B cell (primary cell): ENCODE data around the gene MUL1. TPM values are rescaled to one million over a fixed set of nuclear protein-coding genes. Genes with fewer than 3 reads are reported as not detected.

ENCODE experiments used
- ATAC-seq: fragments of 200-7000 bp; cut with Tn5 transposase; one replicate; pipeline ENCODE4 v1.10.0; 2021; ENCODE audit warnings: low read depth, mild to moderate bottlenecking, moderate number of reproducible peaks, moderate library complexity
- CTCF ChIA-PET: fragments of 350-600 bp; sonication (Branson Sonifier 250); formaldehyde crosslinking; loops from one replicate; lab custom pipeline; 2021; ENCODE audit warnings: antibody characterized with exemption, inconsistent platforms; lab: Charles Lee
- POLR2A ChIA-PET: fragments of 350-600 bp; sonication (Branson Sonifier 250); formaldehyde crosslinking; loops from one replicate; lab custom pipeline; 2021; ENCODE audit warnings: antibody characterized with exemption; lab: Charles Lee
- DNase-seq: peaks from one replicate; pipeline ENCODE4 v3.0.0; 2013
- H2AFZ ChIP-seq: 2 replicates; pipeline ENCODE4 v1.6.1; 2012; ENCODE audit warnings: mild to moderate bottlenecking, low read depth, low read length; ENCODE audit not compliant: insufficient read depth, poor library complexity, severe bottlenecking
- H3K27ac ChIP-seq, 2 donors: 1 replicate in 1 of 2; 2 replicates in 1 of 2; pipeline ENCODE4 v1.5.1; 2012 to 2013; ENCODE audit warnings: low read length in 2 of 2, mild to moderate bottlenecking in 2 of 2, moderate library complexity in 1 of 2
- H3K27me3 ChIP-seq, 4 experiments: fragments of 200-600 bp in 1 of 4; sonication (generic) in 1 of 4; replicated peaks in 1 of 4; 1 replicate in 2 of 4; 2 replicates in 2 of 4; pipeline versions ENCODE4 v1.6.1 to v1.7.0; 2013 to 2016; ENCODE audit warnings: low read length in 3 of 4, mild to moderate bottlenecking in 2 of 4, mixed read lengths in 1 of 4, moderate library complexity in 1 of 4; ENCODE audit not compliant: insufficient read depth in 4 of 4, control insufficient read depth in 3 of 4; ENCODE audit errors: control extremely low read depth in 1 of 4
- H3K36me3 ChIP-seq, 2 experiments: replicated peaks in 1 of 2; 1 replicate in 1 of 2; 2 replicates in 1 of 2; pipeline versions ENCODE4 v1.6.1 to v1.7.1; 2013; ENCODE audit warnings: low read length in 1 of 2; ENCODE audit not compliant: insufficient read depth in 2 of 2, control insufficient read depth in 1 of 2; ENCODE audit errors: control extremely low read depth in 1 of 2, extremely low read depth in 1 of 2
- H3K4me1 ChIP-seq, 2 donors: fragments of 200-600 bp in 1 of 2; sonication (generic) in 1 of 2; 1 replicate in 1 of 2; 2 replicates in 1 of 2; pipeline versions ENCODE4 v1.5.1 to v1.6.1; 2013 to 2017; ENCODE audit warnings: low read length in 2 of 2; ENCODE audit not compliant: control insufficient read depth in 2 of 2, insufficient read depth in 2 of 2
- H3K4me2 ChIP-seq: replicated peaks from 2 replicates; pipeline ENCODE3; 2012; ENCODE audit warnings: mild to moderate bottlenecking, low read depth, low read length; ENCODE audit not compliant: poor library complexity, severe bottlenecking
- H3K4me3 ChIP-seq, 5 experiments: fragments of 200-600 bp in 1 of 5; sonication (generic) in 1 of 5; 1 replicate in 3 of 5; 2 replicates in 2 of 5; pipeline versions ENCODE4 v1.5.1 to v1.7.0; 2011 to 2016; ENCODE audit warnings: low read length in 4 of 5, mild to moderate bottlenecking in 4 of 5, low read depth in 2 of 5, control low read depth in 1 of 5, moderate library complexity in 1 of 5; ENCODE audit not compliant: insufficient read depth in 1 of 5; ENCODE audit errors: control extremely low read depth in 1 of 5, extremely low read depth in 1 of 5
- H3K79me2 ChIP-seq: fragments of 200-600 bp; sonication (generic); one replicate; pipeline ENCODE4 v1.6.0; 2016; ENCODE audit warnings: low read length; ENCODE audit not compliant: control insufficient read depth, insufficient read depth
- H3K9ac ChIP-seq: fragments of 200-600 bp; sonication (generic); 2 replicates; pipeline ENCODE4 v1.6.1; 2017; ENCODE audit warnings: mild to moderate bottlenecking, low read length, moderate library complexity
- H3K9me3 ChIP-seq, 3 donors: one replicate each; pipeline versions ENCODE4 v1.6.1 to v1.7.1; 2013; ENCODE audit warnings: low read length in 2 of 3; ENCODE audit not compliant: control insufficient read depth in 2 of 3, insufficient read depth in 1 of 3; ENCODE audit errors: control extremely low read depth in 1 of 3
- H4K20me1 ChIP-seq: 2 replicates; pipeline ENCODE4 v1.6.0; 2012; ENCODE audit warnings: mild to moderate bottlenecking, low read length; ENCODE audit not compliant: insufficient read depth, control insufficient read depth, poor library complexity, severe bottlenecking
- H3K27ac Mint-ChIP-seq: one replicate; pipeline ENCODE4 v1.8.0; 2021; ENCODE audit warnings: mixed read lengths
- H3K27me3 Mint-ChIP-seq: one replicate; pipeline ENCODE4 v1.8.0; 2021; ENCODE audit warnings: mixed read lengths
- H3K4me1 Mint-ChIP-seq: one replicate; pipeline ENCODE4 v1.8.0; 2021; ENCODE audit warnings: mixed read lengths
- H3K4me3 Mint-ChIP-seq: one replicate; pipeline ENCODE4 v1.8.0; 2021; ENCODE audit warnings: mixed read lengths
- H3K9me3 Mint-ChIP-seq: one replicate; pipeline ENCODE4 v1.8.0; 2022; ENCODE audit warnings: mixed read lengths; ENCODE audit not compliant: insufficient read depth
- EZH2 ChIP-seq: IDR thresholded peaks from 2 replicates; pipeline ENCODE4 v1.6.1; 2012; ENCODE audit warnings: borderline replicate concordance, low read depth, mild to moderate bottlenecking, moderate library complexity, low read length; ENCODE audit not compliant: insufficient read depth, poor library complexity, severe bottlenecking
- WGBS: methylation state at CpG from one replicate; pipeline ENCODE4 v1.1.5; 2013; ENCODE audit warnings: missing lambda C conversion rate; ENCODE audit not compliant: insufficient coverage; 5-methylcytosine and 5-hydroxymethylcytosine counted together
- intact Hi-C: fragments of 100-400 bp; cut with micrococcal nuclease; formaldehyde crosslinking; loops from one replicate; pipeline ENCODE4 v1.10.0; 2022
- polyA plus RNA-seq: library from polyadenylated mRNA; depleted of rRNA; stranded (reverse); fragments of >200 nt; gene quantifications from 2 replicates; pipeline ENCODE4 v1.2.3, GENCODE V29; 2012
- total RNA-seq, 2 donors: library from RNA; stranded (reverse); fragments of 120-200 nt in 1 of 2; gene quantifications; 1 replicate in 1 of 2; 2 replicates in 1 of 2; pipeline versions ENCODE4 v1.2.3 to v1.2.4, GENCODE V29; 2013 to 2022
- TF ChIP-seq, protein P1 (sequence below): fragments of 200-600 bp; IDR thresholded peaks from one replicate; pipeline ENCODE4 v1.8.0; 2022; ENCODE audit warnings: antibody characterized with exemption, mild to moderate bottlenecking

Gene MUL1
- total and polyA plus RNA-seq, 2 donors (not counting 1 experiment from before 2014, with no cell fraction given): 11.4 to 23.9 TPM

- ChIA-PET CTCF (interaction anchor here (1.8 to 4.3 kb wide), 2 partner anchors 115 to 669 kb away, joined by 6 to 27 read pairs; no protein-coding TSS in a partner anchor), POLR2A (no interaction called here)
- no peak overlapping the region for H3K4me3 Mint-ChIP-seq
- H3K27ac Mint-ChIP-seq: no peak overlapping the region
- no peaks in the 10 kb centered on the region for H3K9me3 Mint-ChIP-seq
- intact Hi-C loops: loop anchor here (10.0 kb wide), 1 partner anchor 669 kb away; no protein-coding TSS in a partner anchor
- Histone ChIP-seq H3K4me3 (no peak overlapping the region), H4K20me1 (no peaks in the 10 kb centered on the region), H3K4me1 (peaks cover 0 to 3% of the 10 kb centered on the region in 2 donors), H3K9ac (no peak overlapping the region), H2AFZ (no peak overlapping the region), H3K36me3 (no peaks in the 10 kb centered on the region), H3K27me3 (peaks cover 0 to 25% (median 10%) of the 10 kb centered on the region in 4 experiments), H3K9me3 (no peaks in the 10 kb centered on the region), H3K4me2 (no peak overlapping the region), H3K79me2 (no peaks in the 10 kb centered on the region), H3K27ac (no peak overlapping the region)
- no peaks in the 10 kb centered on the region for H3K4me1 Mint-ChIP-seq
- DNase-seq (no peak), ATAC-seq (no peak)
- 95% methylated on average over 6 of the region's 6 CpGs for WGBS
- TF ChIP-seq, protein P1, sequence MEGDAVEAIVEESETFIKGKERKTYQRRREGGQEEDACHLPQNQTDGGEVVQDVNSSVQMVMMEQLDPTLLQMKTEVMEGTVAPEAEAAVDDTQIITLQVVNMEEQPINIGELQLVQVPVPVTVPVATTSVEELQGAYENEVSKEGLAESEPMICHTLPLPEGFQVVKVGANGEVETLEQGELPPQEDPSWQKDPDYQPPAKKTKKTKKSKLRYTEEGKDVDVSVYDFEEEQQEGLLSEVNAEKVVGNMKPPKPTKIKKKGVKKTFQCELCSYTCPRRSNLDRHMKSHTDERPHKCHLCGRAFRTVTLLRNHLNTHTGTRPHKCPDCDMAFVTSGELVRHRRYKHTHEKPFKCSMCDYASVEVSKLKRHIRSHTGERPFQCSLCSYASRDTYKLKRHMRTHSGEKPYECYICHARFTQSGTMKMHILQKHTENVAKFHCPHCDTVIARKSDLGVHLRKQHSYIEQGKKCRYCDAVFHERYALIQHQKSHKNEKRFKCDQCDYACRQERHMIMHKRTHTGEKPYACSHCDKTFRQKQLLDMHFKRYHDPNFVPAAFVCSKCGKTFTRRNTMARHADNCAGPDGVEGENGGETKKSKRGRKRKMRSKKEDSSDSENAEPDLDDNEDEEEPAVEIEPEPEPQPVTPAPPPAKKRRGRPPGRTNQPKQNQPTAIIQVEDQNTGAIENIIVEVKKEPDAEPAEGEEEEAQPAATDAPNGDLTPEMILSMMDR: no peak
- no peak for TF ChIP-seq EZH2
- peaks cover 58% of the 10 kb centered on the region for H3K27me3 Mint-ChIP-seq
These were observed 18.3 kb upstream of the MUL1 start for GRCh38 chr1:20526267-20526666.

DNA sequence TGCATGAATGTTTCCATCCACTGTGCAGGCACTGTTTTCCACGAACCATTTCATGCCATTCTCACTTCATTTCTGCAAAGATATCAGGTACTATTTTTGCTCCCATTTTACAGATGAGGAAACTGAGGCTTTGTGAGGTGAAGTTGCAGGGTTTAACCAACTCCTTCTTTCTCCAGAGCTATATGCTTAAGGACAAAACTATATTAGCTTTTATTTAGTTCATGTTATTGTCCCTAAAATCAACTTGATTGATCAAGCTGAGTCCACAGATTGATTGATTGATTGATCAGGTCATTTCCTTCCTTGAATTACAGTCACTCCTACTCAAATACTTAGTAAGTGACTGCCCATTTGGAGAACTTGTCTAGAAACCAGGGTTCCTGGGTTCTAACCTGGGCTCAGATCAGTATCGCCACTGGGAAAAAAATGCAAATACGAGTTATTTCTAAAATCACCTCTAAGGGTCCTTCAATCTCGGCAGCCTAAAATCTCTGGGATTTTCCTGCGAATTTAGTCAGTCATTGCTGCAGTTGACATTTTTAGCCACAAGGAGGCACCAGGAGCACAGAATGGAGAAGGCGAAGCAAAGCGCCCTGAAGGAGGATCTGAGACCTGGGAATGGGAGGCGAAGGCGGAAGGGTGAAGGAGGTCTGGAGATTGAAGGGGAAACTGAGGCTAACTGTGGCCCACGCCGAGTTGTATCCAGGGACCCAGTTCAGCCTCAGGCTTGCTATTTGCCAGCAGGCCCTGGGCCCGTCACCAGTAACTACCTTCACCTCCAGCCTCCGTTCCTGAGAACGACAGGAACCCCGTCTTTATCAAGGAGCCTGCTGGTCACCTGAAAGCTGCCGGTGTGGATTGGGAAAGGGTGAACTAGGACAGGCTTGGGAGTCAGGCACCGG is 14.3 kb upstream of the MUL1 start:
- TF ChIP-seq, protein P1: peak; percentile 87
- no peak for TF ChIP-seq EZH2
- DNase-seq: peak; percentile 75
- H3K36me3 ChIP-seq: no peaks in the 10 kb centered on the region
- H3K4me1 Mint-ChIP-seq: no peaks in the 10 kb centered on the region
- H3K27me3 Mint-ChIP-seq: peaks cover 28% of the 10 kb centered on the region
- intact Hi-C loops: loop anchor here (1.0 to 10.0 kb wide), 2 partner anchors 118 to 673 kb away; no protein-coding TSS in a partner anchor
- no peak overlapping the region for H3K27ac ChIP-seq
- no peaks in the 10 kb centered on the region for H3K9me3 ChIP-seq
- POLR2A ChIA-PET: no interaction called here
- H3K4me3 ChIP-seq: no peak overlapping the region
- WGBS: 3% methylated on average over 11 of the region's 17 CpGs
- peak; percentile 17 for ATAC-seq
- peaks cover 0 to 9% (median 0%) of the 10 kb centered on the region in 4 experiments for H3K27me3 ChIP-seq
- no peaks in the 10 kb centered on the region for H3K9me3 Mint-ChIP-seq
- peak overlapping the region; percentile 22 for H3K4me2 ChIP-seq
- H3K27ac Mint-ChIP-seq: no peak overlapping the region
- H3K4me3 Mint-ChIP-seq: no peak overlapping the region
- peaks cover 0 to 3% of the 10 kb centered on the region in 2 donors for H3K4me1 ChIP-seq
- no peaks in the 10 kb centered on the region for H3K79me2 ChIP-seq
- H3K9ac ChIP-seq: no peak overlapping the region
- H4K20me1 ChIP-seq: no peaks in the 10 kb centered on the region
- CTCF ChIA-PET: interaction anchor here (0.7 to 4.3 kb wide), 11 partner anchors 9 to 629 kb away, joined by 3 to 27 read pairs (median 4); partner anchors contain the start of gene PINK1
- peak overlapping the region; percentile 42 for H2AFZ ChIP-seq
